ENCODE measurements around the gene NLN. TPM values are rescaled to one million over a fixed set of nuclear protein-coding genes. Genes with fewer than 3 reads are reported as not detected.

NLN gene
- total and polyA plus RNA-seq, 2 of the 13 experiments (the other 11 are each of a cell fraction or from before 2014, with no cell fraction given) = 11.9 to 36.7 TPM

DNA sequence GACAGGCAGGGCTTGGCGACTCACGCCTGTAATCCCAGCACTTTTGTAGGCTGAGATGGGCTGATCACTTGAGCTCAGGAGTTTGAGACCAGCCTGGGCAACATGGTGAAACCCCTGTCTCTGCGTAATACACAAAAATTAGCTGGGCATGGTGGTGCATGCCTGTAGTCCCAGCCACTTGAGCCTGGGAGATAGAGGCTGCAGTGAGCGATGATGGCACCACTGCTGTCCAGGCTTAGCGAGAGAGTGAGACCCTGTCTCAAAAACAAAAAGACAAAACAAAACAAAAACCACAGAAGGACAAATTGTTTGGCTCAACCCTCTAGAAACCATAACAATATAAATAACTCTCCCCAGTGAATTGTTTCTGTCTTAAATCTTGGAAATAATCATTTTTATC is 111.8 kb downstream of the NLN start:
- intact Hi-C loops (cut with micrococcal nuclease; ENCODE audit: unreplicated experiment) (no loop called here), in situ Hi-C loops (cut with HindIII; ENCODE audit: extremely low pct_ligation_motif_present, low pct_unique_long_range_greater_than_20kb) (no loop called here)
- FAIRE-seq (no peak), DNase-seq (ENCODE audit: low spot score) (no peak), ATAC-seq (no peak)
- Histone ChIP-seq H3K36me3 (replicated peaks in 1 of 2; ENCODE audit: control insufficient read depth in 1 of 2, insufficient read depth in 2 of 2, low read length in 2 of 2) (no peaks in the 10 kb centered on the region), H3K27me3 (ENCODE audit: control insufficient read depth in 1 of 2, insufficient read depth in 2 of 2, low read length in 2 of 2) (no peaks in the 10 kb centered on the region), H3K9ac (ENCODE audit: insufficient read depth, low read depth, low read length) (no peak overlapping the region), H3K79me2 (ENCODE audit: insufficient read depth, low read length) (no peaks in the 10 kb centered on the region), H3K9me3 (ENCODE audit: low read length) (no peaks in the 10 kb centered on the region), H3K4me3 (replicated peaks in 1 of 3; ENCODE audit: insufficient read depth in 1 of 3, low read depth in 2 of 3, low read length in 3 of 3) (no peak overlapping the region), H3K4me2 (ENCODE audit: low read depth, low read length) (no peak overlapping the region), H4K20me1 (ENCODE audit: insufficient read depth, low read length) (no peaks in the 10 kb centered on the region), H2AFZ (ENCODE audit: low read length) (no peak overlapping the region), H3K4me1 (ENCODE audit: insufficient read depth, low read length) (no peaks in the 10 kb centered on the region; the same call in 1 of the 2 replicates), H3K27ac (ENCODE audit: extremely low read length, insufficient read depth, low read length) (no peak overlapping the region)
- BruUV-seq (replicated peaks) = no TSS peak
- ChIA-PET CTCF (ENCODE audit: low intra/inter-chr PET ratio, low total read pairs) (no interaction called here), POLR2A (no interaction called here)
- whole genome bisulfite sequencing (ENCODE audit: low lambda C conversion rate) = 94% methylated on average over 5 of the region's 5 CpGs
- TF ChIP-seq, protein P1, sequence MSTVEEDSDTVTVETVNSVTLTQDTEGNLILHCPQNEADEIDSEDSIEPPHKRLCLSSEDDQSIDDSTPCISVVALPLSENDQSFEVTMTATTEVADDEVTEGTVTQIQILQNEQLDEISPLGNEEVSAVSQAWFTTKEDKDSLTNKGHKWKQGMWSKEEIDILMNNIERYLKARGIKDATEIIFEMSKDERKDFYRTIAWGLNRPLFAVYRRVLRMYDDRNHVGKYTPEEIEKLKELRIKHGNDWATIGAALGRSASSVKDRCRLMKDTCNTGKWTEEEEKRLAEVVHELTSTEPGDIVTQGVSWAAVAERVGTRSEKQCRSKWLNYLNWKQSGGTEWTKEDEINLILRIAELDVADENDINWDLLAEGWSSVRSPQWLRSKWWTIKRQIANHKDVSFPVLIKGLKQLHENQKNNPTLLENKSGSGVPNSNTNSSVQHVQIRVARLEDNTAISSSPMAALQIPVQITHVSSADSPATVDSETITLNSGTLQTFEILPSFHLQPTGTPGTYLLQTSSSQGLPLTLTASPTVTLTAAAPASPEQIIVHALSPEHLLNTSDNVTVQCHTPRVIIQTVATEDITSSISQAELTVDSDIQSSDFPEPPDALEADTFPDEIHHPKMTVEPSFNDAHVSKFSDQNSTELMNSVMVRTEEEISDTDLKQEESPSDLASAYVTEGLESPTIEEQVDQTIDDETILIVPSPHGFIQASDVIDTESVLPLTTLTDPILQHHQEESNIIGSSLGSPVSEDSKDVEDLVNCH (CRISPR knock-in tag; IDR thresholded peaks at IDR 0.05) = no peak
- no peak for TF ChIP-seq TCF7 (IDR thresholded peaks at IDR 0.05; ENCODE audit: low read depth)
- TF ChIP-seq ZNF629 (CRISPR knock-in tag; conservative IDR thresholded peaks at IDR 0.05) = no peak
- TF ChIP-seq ZNF616 (CRISPR knock-in tag; IDR thresholded peaks at IDR 0.05; ENCODE audit: low read depth) = no peak
- TF ChIP-seq, protein P2, sequence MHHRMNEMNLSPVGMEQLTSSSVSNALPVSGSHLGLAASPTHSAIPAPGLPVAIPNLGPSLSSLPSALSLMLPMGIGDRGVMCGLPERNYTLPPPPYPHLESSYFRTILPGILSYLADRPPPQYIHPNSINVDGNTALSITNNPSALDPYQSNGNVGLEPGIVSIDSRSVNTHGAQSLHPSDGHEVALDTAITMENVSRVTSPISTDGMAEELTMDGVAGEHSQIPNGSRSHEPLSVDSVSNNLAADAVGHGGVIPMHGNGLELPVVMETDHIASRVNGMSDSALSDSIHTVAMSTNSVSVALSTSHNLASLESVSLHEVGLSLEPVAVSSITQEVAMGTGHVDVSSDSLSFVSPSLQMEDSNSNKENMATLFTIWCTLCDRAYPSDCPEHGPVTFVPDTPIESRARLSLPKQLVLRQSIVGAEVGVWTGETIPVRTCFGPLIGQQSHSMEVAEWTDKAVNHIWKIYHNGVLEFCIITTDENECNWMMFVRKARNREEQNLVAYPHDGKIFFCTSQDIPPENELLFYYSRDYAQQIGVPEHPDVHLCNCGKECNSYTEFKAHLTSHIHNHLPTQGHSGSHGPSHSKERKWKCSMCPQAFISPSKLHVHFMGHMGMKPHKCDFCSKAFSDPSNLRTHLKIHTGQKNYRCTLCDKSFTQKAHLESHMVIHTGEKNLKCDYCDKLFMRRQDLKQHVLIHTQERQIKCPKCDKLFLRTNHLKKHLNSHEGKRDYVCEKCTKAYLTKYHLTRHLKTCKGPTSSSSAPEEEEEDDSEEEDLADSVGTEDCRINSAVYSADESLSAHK (CRISPR knock-in tag; IDR thresholded peaks at IDR 0.05; ENCODE audit: borderline replicate concordance) = no peak
- TF ChIP-seq THAP11 (CRISPR knock-in tag; IDR thresholded peaks at IDR 0.05) = no peak
- no peak for TF ChIP-seq ZNF781 (CRISPR knock-in tag; IDR thresholded peaks at IDR 0.05; ENCODE audit: borderline replicate concordance, not compliant biosample characterization)
- TF ChIP-seq POLR2AphosphoS2 (IDR thresholded peaks at IDR 0.05; ENCODE audit: low read depth, low read length) = no peak
- TF ChIP-seq, protein P3, sequence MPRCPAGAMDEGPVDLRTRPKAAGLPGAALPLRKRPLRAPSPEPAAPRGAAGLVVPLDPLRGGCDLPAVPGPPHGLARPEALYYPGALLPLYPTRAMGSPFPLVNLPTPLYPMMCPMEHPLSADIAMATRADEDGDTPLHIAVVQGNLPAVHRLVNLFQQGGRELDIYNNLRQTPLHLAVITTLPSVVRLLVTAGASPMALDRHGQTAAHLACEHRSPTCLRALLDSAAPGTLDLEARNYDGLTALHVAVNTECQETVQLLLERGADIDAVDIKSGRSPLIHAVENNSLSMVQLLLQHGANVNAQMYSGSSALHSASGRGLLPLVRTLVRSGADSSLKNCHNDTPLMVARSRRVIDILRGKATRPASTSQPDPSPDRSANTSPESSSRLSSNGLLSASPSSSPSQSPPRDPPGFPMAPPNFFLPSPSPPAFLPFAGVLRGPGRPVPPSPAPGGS (CRISPR knock-in tag; IDR thresholded peaks at IDR 0.05) = no peak
- no peak for TF ChIP-seq MBNL3 (CRISPR knock-in tag; conservative IDR thresholded peaks at IDR 0.05)
- TF ChIP-seq SMC3 (IDR thresholded peaks at IDR 0.05; ENCODE audit: low read length) = no peak
- TF ChIP-seq LCORL (IDR thresholded peaks at IDR 0.05) = no peak
- no peak for TF ChIP-seq LCORL (CRISPR knock-in tag; IDR thresholded peaks at IDR 0.05)
- no peak for TF ChIP-seq DMAP1 (CRISPR knock-in tag; IDR thresholded peaks at IDR 0.05)
- no peak for TF ChIP-seq DPF2 (CRISPR knock-in tag; IDR thresholded peaks at IDR 0.05; ENCODE audit: borderline replicate concordance, low read depth)
- no peak for TF ChIP-seq RCOR2 (CRISPR knock-in tag; IDR thresholded peaks at IDR 0.05)

Measured in HepG2 (cell line).